Myocyte (in vitro differentiated cells): Measurements from ENCODE around the gene COL16A1. TPM values are rescaled to one million over a fixed set of nuclear protein-coding genes. Genes with fewer than 3 reads are reported as not detected.
A peak's percentile ranks its signal among the peaks of the same experiment; 100 is the strongest.
"Not testable (repeated sequence)": the region's sequence is repeated elsewhere in the genome, so short reads cannot be mapped to it uniquely, and the experiment has no call there.

Experiments
- DNase-seq: peaks from one replicate; pipeline ENCODE4 v3.0.0-alpha.2; 2012; ENCODE audit warnings: low read depth
- total RNA-seq: library from RNA; depleted of rRNA; stranded (reverse); fragments of >200 nt; gene quantifications from 2 replicates; pipeline ENCODE4 v1.2.3, GENCODE V29; 2014

The COL16A1 gene
- total RNA-seq, 1 donor from 2014 or later = 27.9 TPM

- not testable (repeated sequence) for DNase-seq
These were observed 3.3 kb upstream of the COL16A1 start for GRCh38 chr1:31707059-31707600.

- DNase-seq = no peak
These were observed 2.7 kb upstream of the COL16A1 start for GRCh38 chr1:31706384-31707058.

- no peak for DNase-seq
These were observed 1.5 kb upstream of the COL16A1 start for GRCh38 chr1:31705080-31705866.

- no peak for DNase-seq
These were observed 658 bp upstream of the COL16A1 start for GRCh38 chr1:31704271-31705079.

- no peak for DNase-seq
These were observed 897 bp downstream of the COL16A1 start for GRCh38 chr1:31702836-31703404.

- peak; percentile 86 for DNase-seq
These were observed 2.6 kb downstream of the COL16A1 start for GRCh38 chr1:31701091-31701736.

- no peak for DNase-seq
These were observed 3.2 kb downstream of the COL16A1 start for GRCh38 chr1:31700468-31701090.

- DNase-seq = no peak
These were observed 4.4 kb downstream of the COL16A1 start for GRCh38 chr1:31699341-31699891.

- no peak for DNase-seq
These were observed 6.3 kb downstream of the COL16A1 start for GRCh38 chr1:31697369-31697984.

- DNase-seq = no peak
These were observed 7.6 kb downstream of the COL16A1 start for GRCh38 chr1:31696242-31696641.

- no peak for DNase-seq
These were observed 8.5 kb downstream of the COL16A1 start for GRCh38 chr1:31695327-31695726.

GRCh38 chr1:31694964-31695313, 8.9 kb downstream of the COL16A1 start:
- DNase-seq = no peak

- DNase-seq = no peak
These were observed 9.5 kb downstream of the COL16A1 start for GRCh38 chr1:31694069-31694963.

GRCh38 chr1:31693231-31693630, 10.6 kb downstream of the COL16A1 start:
- DNase-seq = no peak

- DNase-seq = no peak
These were observed 11.9 kb downstream of the COL16A1 start for GRCh38 chr1:31691951-31692350.

GRCh38 chr1:31691446-31691845, 12.4 kb downstream of the COL16A1 start:
- DNase-seq = no peak

GRCh38 chr1:31690921-31691320, 12.9 kb downstream of the COL16A1 start:
- DNase-seq = no peak

- DNase-seq = peak; percentile 93
These were observed 14.0 kb downstream of the COL16A1 start for GRCh38 chr1:31689854-31690253.

- DNase-seq = no peak
These were observed 14.4 kb downstream of the COL16A1 start for GRCh38 chr1:31689379-31689778.
